HepG2 (cell line): ENCODE measurements around the gene IER2. TPM values are rescaled to one million over a fixed set of nuclear protein-coding genes. Genes with fewer than 3 reads are reported as not detected.

Source experiments
- MTA1 ChIP-seq: sonication (generic); formaldehyde crosslinking; IDR thresholded peaks from 2 replicates; pipeline ENCODE4 v1.4.0; 2020; ENCODE audit warnings: missing genetic modification reagents, mild to moderate bottlenecking, borderline replicate concordance
- SALL1 ChIP-seq: sonication (generic); formaldehyde crosslinking; IDR thresholded peaks from 2 replicates; pipeline ENCODE4 v1.8.0; 2022; ENCODE audit warnings: mild to moderate bottlenecking, missing genetic modification reagents
- WIZ ChIP-seq: sonication (generic); formaldehyde crosslinking; IDR thresholded peaks from 2 replicates; pipeline ENCODE4 v1.5.1; 2020; ENCODE audit warnings: mild to moderate bottlenecking, missing genetic modification reagents
- ZNF546 ChIP-seq: sonication (generic); formaldehyde crosslinking; conservative IDR thresholded peaks from 2 replicates; pipeline ENCODE4 v1.8.1; 2023; ENCODE audit warnings: mild to moderate bottlenecking, missing genetic modification reagents
- ZNF607 ChIP-seq: sonication (generic); formaldehyde crosslinking; IDR thresholded peaks from 2 replicates; pipeline ENCODE4 v1.5.1; 2020; ENCODE audit warnings: missing genetic modification reagents, mild to moderate bottlenecking, borderline replicate concordance
- polyA plus RNA-seq, 8 experiments: library from polyadenylated mRNA; depleted of rRNA in 3 of 8; stranded (reverse) in 7 of 8; unstranded in 1 of 8; fragments of >200 nt; fragmentation: Illumina TruSeq in 4 of 8; extraction: Trizol in 4 of 8; gene quantifications; 2 replicates each; pipeline versions ENCODE4 v1.2.1 to v1.2.3, GENCODE V29; 2011 to 2016; ENCODE audit warnings: low read depth in 4 of 8, missing spikeins in 1 of 8, mixed read lengths in 1 of 8; ENCODE audit not compliant: insufficient read depth in 1 of 8
- total RNA-seq, 5 experiments: library from RNA; depleted of rRNA; stranded (reverse); fragments of >200 nt; fragmentation: Illumina TruSeq; extraction: Trizol; gene quantifications; 2 replicates each; pipeline ENCODE4 v1.2.3, GENCODE V29; 2016; ENCODE audit warnings: low read depth in 1 of 5
- TF ChIP-seq, protein P1 (sequence below): sonication (generic); formaldehyde crosslinking; IDR thresholded peaks from 2 replicates; pipeline ENCODE4 v1.5.0; 2020; ENCODE audit warnings: missing genetic modification reagents
- TF ChIP-seq, protein P2 (sequence below): sonication (generic); formaldehyde crosslinking; IDR thresholded peaks from 2 replicates; pipeline ENCODE4 v1.4.0; 2020; ENCODE audit warnings: missing genetic modification reagents, borderline replicate concordance
- TF ChIP-seq, protein P3 (sequence below): sonication (generic); formaldehyde crosslinking; IDR thresholded peaks from 2 replicates; pipeline ENCODE4 v1.5.0; 2020; ENCODE audit warnings: missing genetic modification reagents
- TF ChIP-seq, protein P4 (sequence below), 2 experiments: sonication (generic) in 1 of 2; formaldehyde crosslinking in 1 of 2; IDR thresholded peaks; 2 replicates each; pipeline versions ENCODE4 v1.4.0 to v1.6.1; 2016 to 2020; ENCODE audit warnings: borderline replicate concordance in 1 of 2, low read depth in 1 of 2, mild to moderate bottlenecking in 1 of 2, missing genetic modification reagents in 1 of 2

Gene IER2
- total and polyA plus RNA-seq, 2 of the 13 experiments (the other 11 are each of a cell fraction or from before 2014, with no cell fraction given): 10.1 to 14.3 TPM

DNA sequence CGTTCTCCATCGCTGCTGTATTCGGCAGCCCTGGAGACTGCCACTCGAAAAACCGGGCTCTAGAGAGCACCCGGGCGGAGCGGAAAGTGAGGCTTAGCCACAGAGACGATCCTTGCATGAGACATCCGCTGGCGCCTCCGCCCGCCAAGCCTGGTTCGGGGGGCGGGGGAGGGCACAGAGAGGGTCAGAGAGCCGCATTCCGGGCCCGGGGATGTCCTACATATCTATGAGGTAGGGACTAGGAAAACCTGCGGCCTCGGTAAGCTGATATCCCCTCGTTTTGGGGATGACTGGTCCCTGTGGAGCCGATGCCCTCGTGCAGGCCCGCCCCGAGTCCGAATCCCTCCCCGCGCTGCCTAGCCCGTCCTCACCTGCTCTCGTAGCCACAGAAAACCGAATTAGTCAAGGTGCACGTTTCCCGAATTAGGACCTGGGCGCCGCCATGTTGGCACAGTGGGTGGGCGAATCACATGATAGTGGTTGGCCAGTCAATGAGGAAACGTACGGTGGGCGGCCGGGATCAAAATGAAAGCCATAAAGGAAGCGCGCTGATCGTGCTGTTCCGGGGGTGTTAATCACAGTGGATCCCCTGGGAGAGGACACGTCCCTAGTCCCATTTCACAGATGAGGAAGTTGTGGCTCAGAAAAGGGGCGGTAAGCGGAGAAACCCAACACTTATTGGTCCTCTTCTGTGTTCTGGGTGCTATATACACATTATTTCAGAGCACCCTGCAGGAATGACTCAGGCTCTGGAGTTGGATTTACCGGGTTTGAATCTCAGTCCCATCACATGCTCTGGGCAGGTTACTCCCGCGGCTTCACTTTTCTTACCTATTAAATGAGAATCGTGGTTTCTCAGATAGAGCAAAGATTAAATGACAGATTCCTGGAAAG, 33.7 kb upstream of the IER2 start, which contains the start of gene TRMT1 (continued):
- TF ChIP-seq, protein P1, sequence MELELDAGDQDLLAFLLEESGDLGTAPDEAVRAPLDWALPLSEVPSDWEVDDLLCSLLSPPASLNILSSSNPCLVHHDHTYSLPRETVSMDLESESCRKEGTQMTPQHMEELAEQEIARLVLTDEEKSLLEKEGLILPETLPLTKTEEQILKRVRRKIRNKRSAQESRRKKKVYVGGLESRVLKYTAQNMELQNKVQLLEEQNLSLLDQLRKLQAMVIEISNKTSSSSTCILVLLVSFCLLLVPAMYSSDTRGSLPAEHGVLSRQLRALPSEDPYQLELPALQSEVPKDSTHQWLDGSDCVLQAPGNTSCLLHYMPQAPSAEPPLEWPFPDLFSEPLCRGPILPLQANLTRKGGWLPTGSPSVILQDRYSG (CRISPR knock-in tag): no peak
- TF ChIP-seq, protein P2, sequence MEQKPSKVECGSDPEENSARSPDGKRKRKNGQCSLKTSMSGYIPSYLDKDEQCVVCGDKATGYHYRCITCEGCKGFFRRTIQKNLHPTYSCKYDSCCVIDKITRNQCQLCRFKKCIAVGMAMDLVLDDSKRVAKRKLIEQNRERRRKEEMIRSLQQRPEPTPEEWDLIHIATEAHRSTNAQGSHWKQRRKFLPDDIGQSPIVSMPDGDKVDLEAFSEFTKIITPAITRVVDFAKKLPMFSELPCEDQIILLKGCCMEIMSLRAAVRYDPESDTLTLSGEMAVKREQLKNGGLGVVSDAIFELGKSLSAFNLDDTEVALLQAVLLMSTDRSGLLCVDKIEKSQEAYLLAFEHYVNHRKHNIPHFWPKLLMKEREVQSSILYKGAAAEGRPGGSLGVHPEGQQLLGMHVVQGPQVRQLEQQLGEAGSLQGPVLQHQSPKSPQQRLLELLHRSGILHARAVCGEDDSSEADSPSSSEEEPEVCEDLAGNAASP (CRISPR knock-in tag): peak; percentile 31; the same call in 1 of the 2 replicates
- peak; percentile 39; the same call in 1 of the 2 replicates for TF ChIP-seq MTA1 (CRISPR knock-in tag)
- TF ChIP-seq, protein P3, sequence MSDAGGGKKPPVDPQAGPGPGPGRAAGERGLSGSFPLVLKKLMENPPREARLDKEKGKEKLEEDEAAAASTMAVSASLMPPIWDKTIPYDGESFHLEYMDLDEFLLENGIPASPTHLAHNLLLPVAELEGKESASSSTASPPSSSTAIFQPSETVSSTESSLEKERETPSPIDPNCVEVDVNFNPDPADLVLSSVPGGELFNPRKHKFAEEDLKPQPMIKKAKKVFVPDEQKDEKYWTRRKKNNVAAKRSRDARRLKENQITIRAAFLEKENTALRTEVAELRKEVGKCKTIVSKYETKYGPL: no peak
- TF ChIP-seq WIZ: no peak; the same call in 1 of the 2 replicates
- TF ChIP-seq SALL1 (CRISPR knock-in tag): peak; percentile 91
- 0 out of 2 replicates have a peak, but pooled peaks have one; percentile 31 for TF ChIP-seq ZNF607
- TF ChIP-seq, protein P4, sequence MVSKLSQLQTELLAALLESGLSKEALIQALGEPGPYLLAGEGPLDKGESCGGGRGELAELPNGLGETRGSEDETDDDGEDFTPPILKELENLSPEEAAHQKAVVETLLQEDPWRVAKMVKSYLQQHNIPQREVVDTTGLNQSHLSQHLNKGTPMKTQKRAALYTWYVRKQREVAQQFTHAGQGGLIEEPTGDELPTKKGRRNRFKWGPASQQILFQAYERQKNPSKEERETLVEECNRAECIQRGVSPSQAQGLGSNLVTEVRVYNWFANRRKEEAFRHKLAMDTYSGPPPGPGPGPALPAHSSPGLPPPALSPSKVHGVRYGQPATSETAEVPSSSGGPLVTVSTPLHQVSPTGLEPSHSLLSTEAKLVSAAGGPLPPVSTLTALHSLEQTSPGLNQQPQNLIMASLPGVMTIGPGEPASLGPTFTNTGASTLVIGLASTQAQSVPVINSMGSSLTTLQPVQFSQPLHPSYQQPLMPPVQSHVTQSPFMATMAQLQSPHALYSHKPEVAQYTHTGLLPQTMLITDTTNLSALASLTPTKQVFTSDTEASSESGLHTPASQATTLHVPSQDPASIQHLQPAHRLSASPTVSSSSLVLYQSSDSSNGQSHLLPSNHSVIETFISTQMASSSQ (IDR thresholded peaks at IDR 0.05; ENCODE audit: low read depth): no peak; the same call in 1 of the 2 replicates
- TF ChIP-seq, protein P4 (CRISPR knock-in tag; IDR thresholded peaks at IDR 0.05; ENCODE audit: borderline replicate concordance): peak; percentile 51; the same call in 1 of the 2 replicates
- 0 out of 2 replicates have a peak, but pooled peaks have one; percentile 67 for TF ChIP-seq ZNF546 (CRISPR knock-in tag)
